DMS153 treated with DMSO at 0.1 percent for 48 hours (cell line): Measurements from ENCODE around the gene HOXA6.

Source experiments
- DNase-seq: peaks from one replicate; lab custom pipeline; 2025; ENCODE audit not compliant: unreplicated experiment; lab: John Stamatoyannopoulos, UW

HOXA6 gene

DNA sequence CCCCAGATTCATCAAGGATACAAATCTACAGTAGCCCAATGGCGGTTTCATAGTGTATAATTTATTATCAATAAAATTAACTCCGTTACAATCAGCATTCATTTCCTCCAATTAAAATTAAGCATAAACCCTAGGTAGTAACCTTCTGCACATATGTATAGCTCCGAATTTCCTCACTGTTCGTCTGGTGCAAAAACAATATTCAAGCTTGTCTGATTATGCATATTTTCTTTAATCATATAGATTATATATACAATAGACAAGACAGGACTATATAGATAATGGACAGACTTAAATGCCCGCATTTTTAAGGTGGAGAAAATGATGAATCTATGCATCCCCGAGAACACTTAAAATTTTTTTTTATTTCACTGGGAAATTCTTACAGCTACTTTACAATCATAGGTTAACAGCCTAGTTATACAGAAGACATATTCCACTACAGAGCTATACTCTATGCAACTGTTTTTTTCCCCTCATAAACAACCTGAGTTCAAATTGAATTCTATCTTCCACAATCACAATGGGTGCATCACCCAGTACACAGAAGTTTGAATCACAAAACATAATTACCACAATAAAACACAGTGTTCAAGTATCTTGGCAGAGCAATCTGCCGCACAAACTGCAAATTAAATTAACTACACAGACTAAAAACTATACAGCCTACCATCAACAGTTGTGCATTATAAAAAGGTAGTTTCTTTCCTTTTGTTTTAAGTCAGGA is 15.2 kb upstream of the HOXA6 start:
- DNase-seq: no peak

GRCh38 chr7:27161721-27162560 is 14.4 kb upstream of the HOXA6 start:
- no peak for DNase-seq

DNA sequence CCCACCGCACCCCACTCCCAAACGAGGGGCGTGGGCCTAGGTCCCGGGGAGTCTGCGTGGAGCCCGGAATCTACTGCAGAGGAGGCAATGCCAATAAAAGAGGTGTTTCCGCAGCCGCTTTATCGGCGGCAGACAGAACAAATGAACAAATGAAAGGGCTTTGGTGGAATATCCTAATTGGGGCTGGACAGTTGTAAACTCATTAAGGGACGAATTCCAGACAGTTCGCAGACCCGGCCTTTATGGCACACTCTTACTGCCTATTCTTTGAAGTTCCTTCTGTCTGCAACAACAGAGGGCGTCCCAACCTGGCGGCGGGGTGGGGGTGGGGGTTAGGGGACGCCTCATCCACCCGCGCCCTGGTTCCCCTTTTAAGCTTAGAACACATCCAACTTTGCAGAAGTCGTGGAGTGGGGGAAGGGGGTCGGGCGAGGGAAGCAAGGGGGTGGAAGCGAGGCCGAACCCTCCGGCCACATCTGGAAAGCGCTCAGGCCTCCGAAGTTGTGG is 13.7 kb upstream of the HOXA6 start:
- DNase-seq: no peak

- DNase-seq: peak; percentile 87
These were observed 13.1 kb upstream of the HOXA6 start for GRCh38 chr7:27160546-27161213.

GRCh38 chr7:27160145-27160545 is 12.6 kb upstream of the HOXA6 start:
- no peak for DNase-seq

- no peak for DNase-seq
These were observed 11.9 kb upstream of the HOXA6 start for GRCh38 chr7:27159266-27160144.

DNA sequence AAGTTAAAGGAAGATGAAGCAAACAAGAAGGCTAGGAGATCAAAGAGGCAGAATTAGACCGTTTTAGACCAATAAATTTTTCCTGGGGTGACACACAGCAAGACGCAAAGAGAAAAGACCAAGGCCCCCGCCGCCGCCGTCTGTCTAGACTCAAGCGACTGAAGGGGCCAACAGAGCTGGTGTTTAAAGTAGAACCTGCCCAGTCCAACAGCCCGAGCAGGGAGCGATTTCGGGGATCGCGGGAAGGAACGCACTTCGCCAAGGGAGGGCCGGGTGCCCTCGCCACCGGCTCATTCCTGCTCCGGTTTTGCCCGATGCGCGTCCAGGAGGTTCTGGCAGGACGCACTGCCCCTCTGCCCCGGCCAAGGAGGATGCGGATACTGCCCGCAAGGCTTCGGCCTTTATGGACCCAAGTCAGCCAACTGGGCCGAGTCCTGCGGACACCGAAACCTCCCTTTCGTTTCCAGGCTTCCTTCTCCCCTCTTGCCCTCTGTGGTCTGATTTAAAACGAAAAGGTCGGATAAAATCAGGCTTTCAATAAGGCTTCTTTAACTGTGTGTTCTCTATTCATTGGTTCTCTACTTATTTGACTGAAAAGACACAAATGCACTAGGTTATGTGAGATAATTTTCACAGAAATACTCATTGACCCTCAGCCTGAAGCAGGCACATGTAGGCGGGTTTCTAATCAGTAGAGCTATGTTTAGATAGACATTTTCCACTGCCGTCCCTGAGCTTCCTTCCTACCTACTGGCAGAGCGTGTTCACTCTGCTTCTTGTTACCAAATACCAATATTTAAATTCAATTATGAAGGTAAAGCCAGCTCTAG is 11.1 kb upstream of the HOXA6 start:
- DNase-seq: no peak

DNA sequence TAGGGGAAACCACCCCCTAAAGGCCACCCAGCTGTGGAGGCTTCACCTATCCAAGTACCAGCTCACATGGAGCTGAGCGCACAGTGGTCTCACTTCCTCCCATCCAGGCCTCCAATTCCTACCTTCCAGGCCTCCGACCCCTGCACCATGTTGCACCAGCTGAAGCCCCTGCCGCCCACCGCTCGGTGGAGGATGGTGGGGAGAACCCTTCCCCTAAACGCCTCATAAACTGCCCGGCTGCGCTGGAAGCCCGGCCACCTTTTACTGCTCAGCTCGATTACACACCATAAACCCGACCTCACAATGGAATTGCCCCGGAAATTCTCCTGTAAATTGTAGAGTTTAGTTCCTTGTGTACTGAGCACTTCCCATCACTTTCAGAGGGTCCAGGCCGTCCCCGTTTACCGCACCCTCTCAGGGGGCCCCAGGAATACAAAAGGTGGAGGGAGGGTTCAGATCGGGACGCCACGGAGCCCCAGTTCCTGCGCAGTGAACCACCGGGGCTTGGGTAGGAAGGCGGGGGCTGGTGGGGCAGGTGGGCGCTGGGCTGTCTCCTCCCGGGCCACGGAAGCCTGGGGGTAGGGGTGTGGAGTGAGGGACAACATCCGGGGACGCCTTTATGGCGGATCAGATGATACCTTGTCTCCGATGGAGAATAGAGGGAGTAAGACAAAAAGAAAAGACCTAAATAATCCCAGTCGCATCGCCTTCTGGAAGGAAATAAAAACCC is 10.3 kb upstream of the HOXA6 start:
- no peak for DNase-seq

DNA sequence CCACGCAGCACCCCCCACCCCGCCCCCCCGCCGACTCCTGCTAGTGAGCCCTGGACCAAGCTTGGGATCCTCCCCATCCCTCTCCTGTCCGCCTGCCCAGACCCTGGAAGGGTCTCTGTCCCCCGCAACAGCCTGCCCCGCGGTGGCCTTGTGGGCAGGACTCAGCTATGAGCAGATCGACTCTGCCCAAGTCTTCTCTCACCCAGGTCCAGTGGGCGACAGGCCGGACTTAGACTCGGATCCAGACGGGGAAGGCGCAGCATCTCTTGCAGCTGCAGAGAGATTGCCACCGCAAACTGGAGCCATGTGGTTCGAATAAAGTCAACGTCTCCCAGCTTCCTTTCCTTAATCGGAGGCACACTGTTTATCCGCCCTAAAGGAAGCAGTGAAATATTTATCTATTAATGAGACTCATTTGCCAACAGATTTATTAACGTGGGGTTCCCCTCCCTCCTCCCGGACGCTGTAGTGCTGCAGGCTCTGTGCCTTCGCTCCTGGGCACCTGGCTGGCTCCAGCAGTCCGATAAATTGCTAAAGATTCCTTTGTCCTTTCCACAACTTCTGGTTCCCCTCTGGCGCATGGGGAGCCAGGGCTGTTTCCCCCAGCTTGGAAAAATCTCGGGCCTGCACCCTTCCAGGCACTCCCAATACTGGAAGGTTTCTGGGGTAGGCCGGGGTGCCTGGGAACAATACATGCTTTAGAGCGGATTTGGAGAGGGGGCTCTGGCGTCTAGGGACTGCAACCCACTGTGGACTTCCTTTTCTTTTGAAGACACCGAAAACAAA is 9.5 kb upstream of the HOXA6 start:
- DNase-seq: no peak

DNA sequence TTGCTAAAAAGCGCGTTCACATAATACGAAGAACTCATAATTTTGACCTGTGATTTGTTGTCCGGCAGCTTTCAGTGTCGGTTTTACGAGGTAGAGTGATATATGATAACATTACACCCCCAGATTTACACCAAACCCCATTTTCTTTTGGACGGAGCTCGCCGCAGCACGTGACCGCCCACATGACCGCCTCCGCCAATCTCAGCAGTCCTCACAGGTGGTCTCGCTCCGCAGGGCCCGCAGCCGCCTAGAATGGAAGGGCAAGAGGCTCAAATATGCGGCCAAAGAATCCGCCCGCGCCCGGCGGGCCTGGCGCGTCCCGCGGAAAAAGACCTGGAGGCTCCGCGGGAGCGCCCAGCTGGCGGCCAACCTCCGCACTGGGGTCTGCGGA is 8.9 kb upstream of the HOXA6 start, which contains the start of gene HOXA7:
Gene HOXA7 (minus strand): TSS at position 168 of the 391 bp plus-strand sequence. CDS start 130 bp downstream, at position 38.
- DNase-seq: no peak

DNA sequence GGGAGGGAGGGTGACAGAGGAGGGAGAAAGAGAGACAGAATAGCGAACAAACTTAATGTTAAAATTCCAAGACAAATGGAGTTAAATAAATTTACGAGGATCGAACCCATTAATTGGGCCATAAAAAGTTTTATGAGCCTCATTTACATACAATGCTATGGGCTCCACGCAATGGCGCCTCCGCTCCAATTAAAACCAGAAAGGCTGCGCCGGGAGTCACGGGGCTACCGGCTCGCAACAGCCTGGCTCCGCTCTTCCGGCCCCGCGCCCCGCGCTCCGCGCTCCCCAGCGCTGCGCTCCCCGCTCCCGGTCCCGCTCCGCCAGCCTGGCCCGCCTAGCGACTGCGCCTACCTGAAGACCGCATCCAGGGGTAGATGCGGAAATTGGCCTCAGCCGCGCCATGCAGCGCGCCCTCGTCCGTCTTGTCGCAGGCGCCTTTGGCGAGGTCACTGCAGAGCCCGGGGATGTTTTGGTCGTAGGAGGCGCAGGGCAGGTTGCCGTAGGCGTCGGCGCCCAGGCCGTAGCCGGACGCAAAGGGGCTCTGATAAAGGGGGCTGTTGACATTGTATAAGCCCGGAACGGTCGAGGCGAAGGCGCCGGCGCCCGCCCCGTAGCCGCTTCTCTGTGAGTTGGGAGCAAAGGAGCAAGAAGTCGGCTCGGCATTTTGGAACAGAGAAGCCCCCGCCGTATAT is 8.4 kb upstream of the HOXA6 start:
- no peak for DNase-seq

- peak; percentile 30 for DNase-seq
These were observed 7.6 kb upstream of the HOXA6 start for GRCh38 chr7:27154901-27155815.

DNA sequence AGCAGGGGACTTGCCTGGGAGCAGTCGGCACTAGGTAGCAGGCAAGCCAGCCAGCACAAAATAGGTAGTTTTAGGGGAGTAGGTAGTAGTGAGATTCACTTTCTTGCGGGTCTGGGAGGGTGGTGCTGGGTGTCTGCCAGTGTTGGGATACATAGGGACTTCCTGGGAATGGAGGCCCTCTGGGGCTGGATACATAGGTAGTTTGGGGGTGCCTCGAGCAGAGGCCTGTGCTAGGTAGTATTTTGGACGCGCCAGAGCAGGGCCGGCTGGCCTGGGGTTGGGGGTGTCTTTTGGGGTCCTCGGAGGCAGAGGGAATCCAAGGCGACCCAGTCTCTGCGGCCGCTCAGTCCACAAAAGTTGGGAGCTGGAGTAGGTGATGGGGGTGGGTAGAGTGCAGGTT is 6.8 kb upstream of the HOXA6 start:
- no peak for DNase-seq

GRCh38 chr7:27153526-27153925 is 6.0 kb upstream of the HOXA6 start:
- no peak for DNase-seq

GRCh38 chr7:27152816-27153442 is 5.4 kb upstream of the HOXA6 start:
- DNase-seq: no peak
